ENCODE results near the gene AHNAK2.

- TF ChIP-seq, protein P1, sequence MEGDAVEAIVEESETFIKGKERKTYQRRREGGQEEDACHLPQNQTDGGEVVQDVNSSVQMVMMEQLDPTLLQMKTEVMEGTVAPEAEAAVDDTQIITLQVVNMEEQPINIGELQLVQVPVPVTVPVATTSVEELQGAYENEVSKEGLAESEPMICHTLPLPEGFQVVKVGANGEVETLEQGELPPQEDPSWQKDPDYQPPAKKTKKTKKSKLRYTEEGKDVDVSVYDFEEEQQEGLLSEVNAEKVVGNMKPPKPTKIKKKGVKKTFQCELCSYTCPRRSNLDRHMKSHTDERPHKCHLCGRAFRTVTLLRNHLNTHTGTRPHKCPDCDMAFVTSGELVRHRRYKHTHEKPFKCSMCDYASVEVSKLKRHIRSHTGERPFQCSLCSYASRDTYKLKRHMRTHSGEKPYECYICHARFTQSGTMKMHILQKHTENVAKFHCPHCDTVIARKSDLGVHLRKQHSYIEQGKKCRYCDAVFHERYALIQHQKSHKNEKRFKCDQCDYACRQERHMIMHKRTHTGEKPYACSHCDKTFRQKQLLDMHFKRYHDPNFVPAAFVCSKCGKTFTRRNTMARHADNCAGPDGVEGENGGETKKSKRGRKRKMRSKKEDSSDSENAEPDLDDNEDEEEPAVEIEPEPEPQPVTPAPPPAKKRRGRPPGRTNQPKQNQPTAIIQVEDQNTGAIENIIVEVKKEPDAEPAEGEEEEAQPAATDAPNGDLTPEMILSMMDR (IDR thresholded peaks at IDR 0.05) = no peak
- no peak for TF ChIP-seq POLR2AphosphoS5 (IDR thresholded peaks at IDR 0.05)
- no peak for TF ChIP-seq POLR2A (IDR thresholded peaks at IDR 0.05)
Measured at GRCh38 chr14:104954746-104955395, 23.3 kb downstream of the AHNAK2 start.
